Measurements from ENCODE around the gene ZNF358.

ZNF358 gene

DNA sequence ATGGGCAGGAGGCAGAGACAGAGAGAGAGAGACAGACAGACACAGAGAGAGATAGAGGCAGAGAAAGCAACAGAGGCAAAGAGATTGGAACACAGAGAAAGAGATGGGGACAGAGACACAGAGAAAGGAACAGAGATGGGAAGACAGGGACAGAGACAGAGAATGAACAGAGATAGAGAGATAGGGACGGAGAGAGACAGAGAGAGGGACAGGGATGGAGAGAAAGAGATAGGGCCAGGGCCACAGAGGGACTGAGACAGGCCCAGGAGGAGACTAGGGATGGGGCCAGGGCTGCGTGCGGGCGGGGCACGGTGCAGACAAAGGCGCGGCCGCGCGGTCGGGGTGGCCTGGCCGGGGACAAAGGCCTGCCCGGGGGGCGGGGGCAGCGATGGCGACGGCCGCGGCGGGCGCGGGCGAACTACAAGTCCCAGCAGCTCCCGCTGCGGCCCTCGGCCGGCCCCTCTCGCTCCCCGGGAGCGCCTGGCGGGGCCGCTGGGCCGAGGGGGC is at the start of gene ZNF358:
TSS of gene ZNF358 (plus strand) at position 459 of the 507 bp plus-strand sequence. CDS start 3,140 bp downstream, outside the sequence.
- no peak for FAIRE-seq

DNA sequence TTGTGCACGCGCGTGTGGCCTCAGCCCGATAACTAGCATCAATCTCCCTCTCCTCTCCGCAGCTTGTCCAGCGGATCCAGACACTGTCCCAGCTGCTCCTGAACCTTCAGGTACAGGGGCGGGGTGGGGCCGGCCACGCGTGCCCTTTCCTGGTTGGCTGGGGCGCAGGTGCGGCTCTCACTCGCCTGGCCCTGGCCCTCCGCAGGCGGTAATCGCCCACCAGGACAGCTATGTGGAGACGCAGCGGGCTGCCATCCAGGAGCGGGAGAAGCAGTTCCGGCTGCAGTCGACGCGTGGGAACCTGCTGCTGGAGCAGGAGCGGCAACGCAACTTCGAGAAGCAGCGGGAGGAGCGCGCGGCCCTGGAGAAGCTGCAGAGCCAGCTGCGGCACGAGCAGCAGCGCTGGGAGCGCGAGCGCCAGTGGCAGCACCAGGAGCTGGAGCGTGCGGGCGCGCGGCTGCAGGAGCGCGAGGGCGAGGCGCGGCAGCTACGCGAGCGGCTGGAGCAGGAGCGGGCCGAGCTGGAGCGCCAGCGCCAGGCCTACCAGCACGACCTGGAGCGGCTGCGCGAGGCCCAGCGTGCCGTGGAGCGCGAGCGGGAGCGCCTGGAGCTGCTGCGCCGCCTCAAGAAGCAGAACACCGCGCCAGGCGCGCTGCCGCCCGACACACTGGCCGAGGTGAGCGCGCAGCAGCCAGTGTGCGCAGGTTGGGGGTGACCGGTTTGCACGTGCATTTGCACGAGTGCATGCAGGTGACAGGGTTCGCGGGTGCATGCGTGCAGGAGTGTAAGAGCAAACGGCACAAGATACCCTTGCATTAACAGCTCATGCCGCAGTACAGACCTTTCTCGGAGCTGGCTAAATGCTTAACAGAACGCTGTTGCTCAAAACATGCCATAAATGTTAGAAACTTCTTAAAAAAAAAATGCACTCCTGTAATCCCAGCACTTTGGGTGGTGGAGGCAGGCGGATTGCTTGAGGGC is 48.6 kb upstream of the ZNF358 start:
- FAIRE-seq: no peak

GRCh38 chr19:7468840-7469239 is 47.1 kb upstream of the ZNF358 start:
- FAIRE-seq: no peak

DNA sequence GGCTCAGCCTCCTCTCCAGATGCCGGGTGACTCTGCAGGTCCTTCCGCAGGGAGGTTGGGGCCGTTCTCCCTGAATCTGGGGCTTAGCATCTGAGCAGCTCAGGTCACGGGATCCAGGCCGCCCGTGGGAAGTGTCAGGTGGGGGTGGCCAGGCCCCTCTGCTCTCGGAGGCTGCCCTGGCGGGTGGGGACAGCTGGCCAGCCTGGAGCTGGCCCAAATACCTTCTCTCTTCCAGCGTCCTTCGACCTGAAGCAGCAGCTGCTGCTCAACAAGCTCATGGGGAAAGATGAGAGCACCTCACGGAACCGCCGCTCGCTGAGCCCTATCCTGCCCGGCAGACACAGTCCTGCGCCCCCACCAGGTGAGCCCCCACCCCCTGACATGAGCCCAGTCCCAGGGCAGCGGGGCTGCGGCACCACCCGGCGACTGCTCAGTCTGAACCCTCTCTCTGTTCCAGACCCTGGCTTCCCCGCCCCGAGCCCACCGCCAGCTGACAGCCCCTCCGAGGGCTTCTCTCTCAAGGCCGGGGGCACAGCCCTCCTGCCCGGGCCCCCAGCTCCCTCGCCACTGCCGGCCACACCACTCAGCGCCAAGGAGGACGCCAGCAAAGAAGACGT is 46.1 kb upstream of the ZNF358 start:
- no peak for FAIRE-seq

DNA sequence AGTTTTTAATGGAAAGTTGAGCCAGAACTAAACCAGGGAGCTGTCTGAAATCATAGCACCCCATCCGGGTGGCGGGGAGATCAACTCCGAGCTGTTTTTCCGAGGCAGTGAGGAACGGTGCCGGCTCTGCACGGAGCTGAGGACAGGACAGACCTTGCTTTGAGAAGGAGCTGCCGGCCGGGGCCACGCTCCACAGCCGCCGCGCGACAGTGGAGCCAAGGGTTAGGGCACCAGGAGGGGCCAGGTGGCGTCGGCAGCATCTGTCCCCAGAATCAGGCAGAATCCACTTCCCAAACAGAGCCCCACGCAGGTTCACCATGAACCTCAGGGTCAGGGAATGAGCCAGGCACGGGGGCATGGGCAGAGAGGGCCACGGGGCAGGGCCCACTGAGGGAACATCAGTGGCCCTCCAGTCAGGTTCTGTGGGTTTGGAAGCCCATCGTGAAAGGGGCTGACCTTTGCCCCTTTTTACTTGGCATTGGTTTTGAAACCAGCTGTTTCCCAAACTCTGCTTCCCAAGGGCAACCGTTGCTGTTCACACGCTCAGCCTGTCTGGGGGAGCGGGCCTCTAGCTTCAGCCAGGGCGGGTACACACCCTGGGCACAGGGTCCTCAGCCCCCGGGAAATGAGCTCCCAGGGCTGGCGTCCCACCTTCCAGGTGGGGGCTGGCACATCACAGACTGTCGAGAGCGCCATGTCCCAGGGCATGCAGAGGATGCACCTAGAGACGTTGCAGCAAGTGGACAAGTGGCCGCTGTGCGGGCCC is 45.2 kb upstream of the ZNF358 start:
- no peak for FAIRE-seq

DNA sequence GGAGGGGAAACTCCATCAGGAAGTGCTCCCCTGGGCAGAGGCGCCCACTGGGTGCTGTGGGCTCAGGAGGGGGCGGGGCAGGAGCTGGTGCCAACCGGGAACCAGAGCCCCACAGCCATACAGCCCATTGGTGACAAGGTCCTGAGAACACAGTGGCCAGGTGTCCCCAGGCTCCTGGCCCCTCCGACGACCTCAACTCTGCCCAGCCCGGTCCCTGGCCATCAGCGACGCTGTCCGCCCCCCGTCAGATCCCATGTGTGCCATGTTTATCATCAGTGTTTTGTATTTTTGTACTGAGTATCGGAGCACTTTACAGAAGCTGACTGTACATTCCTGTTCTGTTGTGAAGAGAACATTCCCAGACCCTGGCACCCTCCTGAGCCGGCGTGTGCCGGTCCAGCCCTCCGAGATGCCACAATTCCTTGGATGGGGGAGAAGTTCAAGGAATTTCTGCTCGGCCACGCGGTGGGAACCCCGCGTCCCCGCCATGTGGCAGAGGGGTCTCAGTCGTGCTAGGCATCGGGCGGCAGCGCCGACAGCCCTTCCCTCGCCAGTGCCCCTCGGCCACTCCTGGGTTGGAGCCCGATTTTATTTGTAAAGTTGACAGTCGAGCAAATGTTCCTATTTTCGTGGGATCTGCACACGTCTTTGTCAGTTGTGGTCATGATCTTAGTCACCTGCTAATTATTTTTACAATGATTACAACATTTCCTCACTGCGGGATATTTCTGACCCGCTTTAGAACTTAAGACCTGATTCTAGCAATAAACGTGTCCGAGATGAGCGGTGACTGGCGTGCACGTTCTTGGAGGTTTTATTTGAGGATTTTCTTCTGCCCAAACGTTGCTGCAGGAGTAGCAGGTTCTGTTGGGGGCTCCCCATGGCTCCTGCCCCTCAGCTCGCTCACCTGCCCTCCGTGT is 43.9 kb upstream of the ZNF358 start:
- no peak for FAIRE-seq

GRCh38 chr19:7475665-7476064 is 40.2 kb upstream of the ZNF358 start:
- FAIRE-seq: no peak

GRCh38 chr19:7476241-7476640 is 39.7 kb upstream of the ZNF358 start:
- no peak for FAIRE-seq

GRCh38 chr19:7476777-7477494 is 39.0 kb upstream of the ZNF358 start:
- no peak for FAIRE-seq

- FAIRE-seq: no peak
Measured at GRCh38 chr19:7477758-7478157, 38.1 kb upstream of the ZNF358 start.

GRCh38 chr19:7478173-7478842 is 37.6 kb upstream of the ZNF358 start:
- FAIRE-seq: no peak

DNA sequence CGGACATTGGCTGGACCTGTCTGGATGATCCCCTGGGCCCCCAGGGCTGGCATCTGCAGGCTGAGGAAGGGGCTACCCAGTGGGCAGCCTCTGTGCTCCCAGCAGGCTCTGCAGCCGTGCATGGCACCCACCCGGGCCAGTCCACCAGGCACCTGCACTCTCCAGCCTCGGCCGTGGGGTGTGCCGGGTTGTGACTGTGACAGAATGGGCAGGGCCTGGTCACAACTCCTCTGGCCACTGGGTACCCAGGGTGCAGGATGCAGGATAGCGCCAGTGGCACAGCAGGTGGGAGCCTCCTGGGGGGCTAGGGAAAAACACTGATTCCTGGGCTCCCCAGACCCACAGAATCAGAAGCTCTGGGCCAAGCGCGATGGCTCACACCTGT is 37.1 kb upstream of the ZNF358 start:
- FAIRE-seq: no peak

DNA sequence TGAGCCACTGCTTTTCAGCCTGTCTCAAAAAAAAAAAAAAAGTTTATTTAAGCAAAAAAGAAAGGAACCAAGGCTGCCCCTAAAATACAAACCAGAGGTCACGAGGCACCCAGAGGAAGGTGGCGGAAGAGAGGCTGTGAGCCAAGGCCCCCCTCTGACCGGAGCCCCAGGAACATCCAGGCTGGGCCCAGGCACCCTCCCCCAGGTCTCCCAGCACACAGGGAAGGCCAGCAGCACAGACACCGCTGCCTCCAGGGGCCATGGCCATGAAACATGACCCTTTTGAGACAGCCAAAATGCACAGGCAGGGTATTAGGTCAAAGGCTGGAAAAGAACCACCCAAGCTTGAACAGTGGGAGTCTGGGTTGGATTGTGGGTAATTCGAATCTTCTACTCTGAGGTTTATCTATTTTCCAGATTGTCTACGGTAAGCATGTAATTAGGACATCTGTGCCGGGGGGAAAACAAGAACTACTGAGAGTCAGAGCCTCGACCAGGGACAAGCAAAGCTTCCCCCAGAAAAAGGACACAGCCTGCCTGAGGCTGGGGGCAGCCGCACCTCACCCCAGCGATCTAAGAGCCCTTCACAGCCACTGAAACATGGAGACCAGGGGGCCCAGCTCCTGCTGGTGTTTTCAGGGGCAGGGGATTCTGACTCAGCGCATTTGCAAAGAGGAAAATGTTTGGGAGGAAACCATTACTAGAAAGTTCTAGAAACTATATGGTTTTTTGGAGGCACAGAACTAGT is 35.5 kb upstream of the ZNF358 start:
- no peak for FAIRE-seq

DNA sequence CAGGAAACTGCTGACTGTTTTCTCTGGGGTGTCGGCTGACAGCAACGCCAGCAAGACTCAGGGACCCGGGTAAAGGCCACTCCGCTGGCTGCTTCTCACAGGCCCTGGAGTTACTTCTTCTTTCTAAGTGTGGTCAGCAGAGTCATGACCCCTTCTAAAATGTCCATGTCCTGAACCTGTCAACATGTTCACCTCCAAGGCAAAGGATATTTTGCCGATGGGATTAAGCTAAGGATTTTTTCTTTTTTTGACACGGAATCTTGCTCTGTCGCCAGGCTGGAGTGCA is 35.0 kb upstream of the ZNF358 start:
- FAIRE-seq: no peak

DNA sequence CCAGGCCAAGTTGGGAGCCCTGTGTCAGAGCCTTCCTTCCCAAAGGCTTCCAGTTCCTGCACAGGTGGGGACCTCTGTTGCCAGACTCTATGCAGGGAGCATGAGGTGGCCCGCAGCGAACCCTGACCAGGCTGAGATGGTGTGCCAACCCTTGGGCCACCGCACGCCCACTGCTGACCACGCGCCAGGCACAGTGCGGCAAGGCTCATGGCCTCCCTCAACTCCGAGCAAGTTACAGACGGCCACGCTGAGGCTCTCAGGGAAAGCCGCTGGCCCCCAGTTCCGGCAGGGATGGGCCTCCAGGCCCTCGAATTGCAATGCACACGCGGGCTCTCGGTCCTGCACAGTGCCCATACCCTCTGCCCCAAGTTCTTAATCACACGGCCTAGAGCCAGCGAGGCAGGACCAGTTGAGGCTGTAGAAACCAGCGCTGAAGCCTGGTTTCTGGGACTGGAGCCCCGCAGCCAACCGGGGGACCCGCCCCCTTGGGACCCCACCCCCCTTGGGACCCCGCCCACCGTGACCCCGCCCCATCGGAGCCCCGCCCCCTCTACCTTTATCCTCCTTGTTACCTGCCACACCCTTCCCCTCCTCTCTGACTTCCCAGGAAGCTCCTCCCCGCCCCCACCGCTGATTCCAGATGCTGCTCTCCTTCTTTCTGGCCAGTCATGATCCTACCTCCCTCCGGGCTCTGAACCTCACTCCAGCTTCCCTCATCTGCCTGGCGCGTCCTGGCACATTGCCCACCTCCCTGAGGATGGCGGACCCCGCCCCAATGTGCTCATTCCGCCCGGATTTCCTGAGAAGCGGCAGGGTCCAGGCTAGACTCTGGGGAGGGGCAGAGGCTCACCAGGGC is 33.1 kb upstream of the ZNF358 start:
- FAIRE-seq: no peak

DNA sequence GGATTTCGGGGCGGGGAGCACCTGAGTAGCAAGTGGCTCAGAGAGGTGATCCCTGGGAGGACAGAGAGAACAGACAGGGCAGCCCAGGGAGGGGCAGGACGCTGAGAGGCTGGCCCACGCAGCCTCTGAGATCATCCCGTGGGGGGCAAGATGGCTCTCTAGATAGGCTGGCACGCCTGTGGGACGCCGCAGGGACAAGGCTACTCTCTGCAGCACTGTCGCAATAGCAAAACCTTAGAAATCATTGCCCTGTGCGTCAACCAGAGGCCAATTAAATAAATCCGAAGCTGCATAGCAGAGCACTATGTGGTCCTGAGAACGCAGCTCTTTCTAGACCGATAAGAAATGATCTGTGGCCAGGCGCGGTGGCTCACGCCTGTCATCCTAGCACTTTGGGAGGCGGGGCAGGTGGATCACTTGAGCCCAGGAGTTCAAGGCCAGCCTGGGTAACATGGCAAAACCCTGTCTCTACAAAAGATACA is 32.1 kb upstream of the ZNF358 start:
- no peak for FAIRE-seq

GRCh38 chr19:7486923-7487322 is 29.0 kb upstream of the ZNF358 start:
- no peak for FAIRE-seq

GRCh38 chr19:7488736-7489353 is 27.1 kb upstream of the ZNF358 start, which contains the start of gene PEX11G:
Gene PEX11G (minus strand): TSS chr19:7489035. CDS start chr19:7489010, 25 bp downstream.
- no peak for FAIRE-seq
